ENCODE measurements around the gene NFATC1.

NFATC1 gene

DNA sequence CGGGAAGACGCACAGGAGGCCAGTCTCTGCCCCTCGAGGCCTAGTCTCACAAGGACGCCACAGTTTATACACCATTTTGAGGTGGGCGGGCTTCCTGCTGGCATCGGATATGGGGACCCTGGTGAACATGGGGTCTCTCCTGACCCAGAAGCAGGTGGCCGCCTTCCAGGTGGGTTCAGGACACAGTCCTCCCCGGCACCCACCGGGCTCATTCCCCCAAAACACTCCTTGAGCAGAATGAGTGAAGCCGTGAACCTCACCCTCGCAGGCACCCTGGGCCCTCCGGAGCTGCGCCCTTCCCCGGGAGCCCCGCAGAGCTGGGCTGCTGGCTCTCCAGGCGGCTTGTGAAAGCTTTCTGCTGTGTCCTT is 6.5 kb downstream of the NFATC1 start:
- Histone ChIP-seq H3K27me3 (ENCODE audit: insufficient read depth, low read length) (peaks cover 28% of the 10 kb centered on the region), H3K9ac (ENCODE audit: low read depth, low read length) (no peak overlapping the region), H3K9me3 (ENCODE audit: insufficient read depth, low read depth, low read length) (no peaks in the 10 kb centered on the region; the same call in 1 of the 2 replicates), H3K4me1 (ENCODE audit: insufficient read depth, low read length) (no peaks in the 10 kb centered on the region), H3K4me3 (ENCODE audit: low read length) (no peak overlapping the region), H3K27ac (ENCODE audit: low read length) (no peak overlapping the region), H3K36me3 (ENCODE audit: insufficient read depth, low read depth, low read length) (no peaks in the 10 kb centered on the region)

- Histone ChIP-seq H3K4me1 (ENCODE audit: insufficient read depth, low read length) (no peaks in the 10 kb centered on the region), H3K36me3 (ENCODE audit: insufficient read depth, low read depth, low read length) (no peaks in the 10 kb centered on the region), H3K9ac (ENCODE audit: low read depth, low read length) (no peak overlapping the region), H3K9me3 (ENCODE audit: insufficient read depth, low read depth, low read length) (no peaks in the 10 kb centered on the region), H3K27me3 (ENCODE audit: insufficient read depth, low read length) (peaks cover 18% of the 10 kb centered on the region), H3K4me3 (ENCODE audit: low read length) (no peak overlapping the region), H3K27ac (ENCODE audit: low read length) (no peak overlapping the region)
Observed at GRCh38 chr18:79402977-79403722, 7.4 kb downstream of the NFATC1 start.

GRCh38 chr18:79403723-79404566 is 8.2 kb downstream of the NFATC1 start:
- Histone ChIP-seq H3K36me3 (ENCODE audit: insufficient read depth, low read depth, low read length) (no peaks in the 10 kb centered on the region), H3K4me3 (ENCODE audit: low read length) (no peak overlapping the region), H3K4me1 (ENCODE audit: insufficient read depth, low read length) (no peaks in the 10 kb centered on the region), H3K9ac (ENCODE audit: low read depth, low read length) (no peak overlapping the region), H3K27me3 (ENCODE audit: insufficient read depth, low read length) (peaks cover 10% of the 10 kb centered on the region), H3K27ac (ENCODE audit: low read length) (no peak overlapping the region), H3K9me3 (ENCODE audit: insufficient read depth, low read depth, low read length) (no peaks in the 10 kb centered on the region)

DNA sequence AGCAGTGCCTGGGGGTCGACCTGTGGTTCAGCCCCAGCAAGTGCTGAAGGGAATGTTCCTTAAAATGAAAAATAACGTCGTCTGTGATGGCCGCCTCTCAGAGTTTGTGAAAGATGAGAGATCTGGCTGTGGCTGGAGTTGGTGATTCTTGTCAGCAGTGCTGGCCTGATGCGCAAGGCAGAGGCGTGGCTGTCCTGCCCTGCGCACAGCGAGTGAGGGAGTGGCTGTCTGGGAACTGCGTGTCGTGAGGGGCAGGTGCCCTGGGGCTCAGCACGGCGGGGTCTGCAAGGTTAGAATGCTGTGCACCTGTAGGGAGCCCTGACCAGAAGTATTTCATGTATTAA is 8.8 kb downstream of the NFATC1 start:
- no peaks in the 10 kb centered on the region for H3K9me3 ChIP-seq (ENCODE audit: insufficient read depth, low read depth, low read length)
- H3K4me3 ChIP-seq (ENCODE audit: low read length): no peak overlapping the region
- no peak overlapping the region for H3K27ac ChIP-seq (ENCODE audit: low read length)
- peaks cover 4% of the 10 kb centered on the region for H3K27me3 ChIP-seq (ENCODE audit: insufficient read depth, low read length)
- no peaks in the 10 kb centered on the region for H3K4me1 ChIP-seq (ENCODE audit: insufficient read depth, low read length)
- H3K36me3 ChIP-seq (ENCODE audit: insufficient read depth, low read depth, low read length): no peaks in the 10 kb centered on the region
- H3K9ac ChIP-seq (ENCODE audit: low read depth, low read length): no peak overlapping the region

DNA sequence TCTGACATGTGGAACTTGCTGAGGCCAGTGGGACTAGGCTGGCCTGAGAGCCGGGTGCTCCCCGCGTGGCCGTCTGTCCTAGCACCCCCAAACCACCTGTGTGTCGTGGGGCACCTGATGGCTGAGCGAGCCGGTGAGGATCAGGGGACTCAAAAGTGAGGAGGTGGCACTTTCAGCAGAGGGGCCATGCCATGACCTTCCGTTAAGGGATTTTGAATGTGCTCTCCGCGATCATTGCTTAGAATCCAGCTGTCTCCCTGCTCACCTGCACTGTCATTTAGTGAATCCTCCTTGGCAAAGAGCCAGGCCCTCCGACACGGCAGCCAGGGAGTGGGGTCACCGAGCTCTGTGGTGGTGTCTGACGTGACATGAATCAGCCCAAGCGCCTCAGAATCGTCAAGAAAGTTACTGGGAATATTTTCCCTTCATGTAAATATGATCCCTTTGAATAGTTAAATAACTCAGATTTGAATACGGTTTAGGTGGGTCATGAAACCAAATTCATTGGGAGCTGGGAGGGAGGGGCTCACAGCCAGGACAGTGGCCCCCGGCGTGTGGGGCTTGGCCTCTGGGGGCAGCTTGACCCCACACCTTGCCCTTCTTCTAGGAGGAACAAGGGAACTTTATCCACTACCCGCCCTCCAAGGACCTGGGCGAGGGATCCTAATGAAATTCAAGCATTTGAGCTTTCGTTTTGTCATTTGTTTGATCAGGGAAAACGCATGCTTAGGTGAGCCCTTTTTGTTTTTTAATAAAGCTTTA is 9.5 kb downstream of the NFATC1 start:
- Histone ChIP-seq H3K27me3 (ENCODE audit: insufficient read depth, low read length) (no peaks in the 10 kb centered on the region), H3K27ac (ENCODE audit: low read length) (no peak overlapping the region), H3K9ac (ENCODE audit: low read depth, low read length) (no peak overlapping the region), H3K4me1 (ENCODE audit: insufficient read depth, low read length) (no peaks in the 10 kb centered on the region), H3K9me3 (ENCODE audit: insufficient read depth, low read depth, low read length) (no peaks in the 10 kb centered on the region), H3K4me3 (ENCODE audit: low read length) (no peak overlapping the region), H3K36me3 (ENCODE audit: insufficient read depth, low read depth, low read length) (no peaks in the 10 kb centered on the region)

DNA sequence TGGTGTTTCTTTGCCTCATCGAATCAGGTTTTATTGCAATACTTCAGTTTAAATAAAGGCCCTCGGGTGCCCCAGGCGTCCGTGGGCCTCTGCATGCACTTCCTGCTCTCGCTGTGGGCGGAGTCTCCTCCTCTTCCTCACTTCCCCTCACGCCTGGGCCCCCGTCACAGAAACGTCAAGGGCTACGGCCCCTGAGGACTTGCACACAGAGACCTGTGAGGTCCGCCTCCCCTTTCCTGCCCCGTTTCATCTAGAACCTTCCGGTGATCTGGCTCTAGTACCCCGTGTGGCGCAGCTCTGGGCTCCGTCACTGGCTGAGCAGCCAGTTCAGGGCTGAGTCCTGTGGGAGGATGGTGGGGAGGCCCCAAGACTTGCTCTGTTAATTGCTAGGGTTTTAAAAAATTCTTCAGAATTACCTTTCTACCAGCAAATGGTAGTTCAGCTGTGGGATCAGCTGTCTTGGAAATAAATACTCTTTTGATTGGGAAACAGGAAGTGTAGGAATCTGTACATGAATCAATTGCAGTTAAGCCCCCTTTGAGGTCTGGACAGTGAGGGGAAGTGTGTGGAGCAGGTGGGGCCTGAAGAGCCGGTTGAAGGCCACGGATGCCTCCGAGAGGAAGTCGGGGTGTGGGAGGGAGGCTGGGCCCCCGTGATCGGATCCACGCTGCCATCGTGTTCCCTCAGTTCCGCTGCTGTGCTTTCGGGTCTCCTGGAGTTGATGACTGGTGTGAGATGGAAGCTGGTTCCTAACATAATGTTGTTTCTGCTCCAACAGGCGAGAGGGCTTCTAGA is 10.2 kb downstream of the NFATC1 start:
- Histone ChIP-seq H3K36me3 (ENCODE audit: insufficient read depth, low read depth, low read length) (no peaks in the 10 kb centered on the region), H3K4me1 (ENCODE audit: insufficient read depth, low read length) (no peaks in the 10 kb centered on the region), H3K9me3 (ENCODE audit: insufficient read depth, low read depth, low read length) (no peaks in the 10 kb centered on the region), H3K27me3 (ENCODE audit: insufficient read depth, low read length) (no peaks in the 10 kb centered on the region), H3K27ac (ENCODE audit: low read length) (no peak overlapping the region), H3K9ac (ENCODE audit: low read depth, low read length) (no peak overlapping the region), H3K4me3 (ENCODE audit: low read length) (no peak overlapping the region)

- Histone ChIP-seq H3K36me3 (ENCODE audit: insufficient read depth, low read depth, low read length) (no peaks in the 10 kb centered on the region), H3K4me1 (ENCODE audit: insufficient read depth, low read length) (no peaks in the 10 kb centered on the region), H3K27ac (ENCODE audit: low read length) (no peak overlapping the region), H3K9ac (ENCODE audit: low read depth, low read length) (no peak overlapping the region), H3K27me3 (ENCODE audit: insufficient read depth, low read length) (no peaks in the 10 kb centered on the region), H3K4me3 (ENCODE audit: low read length) (no peak overlapping the region), H3K9me3 (ENCODE audit: insufficient read depth, low read depth, low read length) (no peaks in the 10 kb centered on the region)
Observed at GRCh38 chr18:79406708-79407107, 11.0 kb downstream of the NFATC1 start.

DNA sequence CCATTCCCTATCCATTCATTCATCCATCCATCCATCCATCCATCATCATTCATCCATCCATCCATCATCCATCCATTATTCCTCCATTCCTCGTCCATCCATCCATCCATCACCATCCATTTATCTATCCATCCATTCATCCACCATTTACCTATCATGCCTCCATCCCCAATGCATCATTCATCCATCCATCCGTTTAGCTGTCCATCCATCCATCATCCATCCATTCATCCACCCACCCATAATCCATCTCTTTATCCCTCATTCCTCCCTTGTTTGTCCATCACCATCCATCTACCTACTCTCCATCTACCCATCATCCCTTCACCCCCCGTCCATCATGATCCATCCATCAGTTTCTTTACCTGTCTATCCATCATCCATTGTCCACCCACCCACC is 13.6 kb downstream of the NFATC1 start:
- no peaks in the 10 kb centered on the region; the same call in 1 of the 2 replicates for H3K4me1 ChIP-seq (ENCODE audit: insufficient read depth, low read length)
- no peak overlapping the region for H3K4me3 ChIP-seq (ENCODE audit: low read length)
- no peaks in the 10 kb centered on the region for H3K36me3 ChIP-seq (ENCODE audit: insufficient read depth, low read depth, low read length)
- H3K27ac ChIP-seq (ENCODE audit: low read length): no peak overlapping the region
- no peak overlapping the region for H3K9ac ChIP-seq (ENCODE audit: low read depth, low read length)
- no peaks in the 10 kb centered on the region for H3K27me3 ChIP-seq (ENCODE audit: insufficient read depth, low read length)
- no peaks in the 10 kb centered on the region for H3K9me3 ChIP-seq (ENCODE audit: insufficient read depth, low read depth, low read length)

DNA sequence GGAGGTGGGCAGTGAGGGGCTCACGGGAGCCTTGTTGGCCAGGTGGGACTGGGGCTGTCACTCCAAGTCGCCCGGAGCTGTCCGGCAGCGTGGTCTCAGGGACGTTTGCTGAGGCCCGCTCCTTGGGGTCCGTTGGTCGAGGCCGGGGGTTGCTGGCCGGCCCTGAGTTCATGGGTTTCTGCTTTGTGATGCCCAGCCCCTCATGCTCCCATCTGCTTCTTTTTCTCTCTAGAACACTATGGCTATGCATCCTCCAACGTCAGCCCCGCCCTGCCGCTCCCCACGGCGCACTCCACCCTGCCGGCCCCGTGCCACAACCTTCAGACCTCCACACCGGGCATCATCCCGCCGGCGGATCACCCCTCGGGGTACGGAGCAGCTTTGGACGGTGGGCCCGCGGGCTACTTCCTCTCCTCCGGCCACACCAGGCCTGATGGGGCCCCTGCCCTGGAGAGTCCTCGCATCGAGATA is 14.5 kb downstream of the NFATC1 start:
- H3K27me3 ChIP-seq (ENCODE audit: insufficient read depth, low read length): no peaks in the 10 kb centered on the region
- no peaks in the 10 kb centered on the region for H3K9me3 ChIP-seq (ENCODE audit: insufficient read depth, low read depth, low read length)
- H3K9ac ChIP-seq (ENCODE audit: low read depth, low read length): no peak overlapping the region
- H3K4me3 ChIP-seq (ENCODE audit: low read length): no peak overlapping the region
- H3K4me1 ChIP-seq (ENCODE audit: insufficient read depth, low read length): no peaks in the 10 kb centered on the region; the same call in 1 of the 2 replicates
- no peaks in the 10 kb centered on the region for H3K36me3 ChIP-seq (ENCODE audit: insufficient read depth, low read depth, low read length)
- H3K27ac ChIP-seq (ENCODE audit: low read length): no peak overlapping the region

GRCh38 chr18:79410731-79411613 is 15.2 kb downstream of the NFATC1 start:
- H3K9me3 ChIP-seq (ENCODE audit: insufficient read depth, low read depth, low read length): no peaks in the 10 kb centered on the region
- no peaks in the 10 kb centered on the region; the same call in 1 of the 2 replicates for H3K4me1 ChIP-seq (ENCODE audit: insufficient read depth, low read length)
- no peaks in the 10 kb centered on the region for H3K36me3 ChIP-seq (ENCODE audit: insufficient read depth, low read depth, low read length)
- H3K27ac ChIP-seq (ENCODE audit: low read length): no peak overlapping the region
- H3K4me3 ChIP-seq (ENCODE audit: low read length): no peak overlapping the region
- H3K9ac ChIP-seq (ENCODE audit: low read depth, low read length): no peak overlapping the region
- no peaks in the 10 kb centered on the region for H3K27me3 ChIP-seq (ENCODE audit: insufficient read depth, low read length)
